Left lung (tissue), 14 donors: ENCODE measurements around the gene TIA1. TPM values are rescaled to one million over a fixed set of nuclear protein-coding genes. Genes with fewer than 3 reads are reported as not detected.
A peak's percentile ranks its signal among the peaks of the same experiment; 100 is the strongest.
"Not testable (repeated sequence)": the region's sequence is repeated elsewhere in the genome, so short reads cannot be mapped to it uniquely, and the experiment has no call there.

Experiments used
- ATAC-seq: fragments of 200-7000 bp; cut with Tn5 transposase; one replicate; pipeline ENCODE4 v1.9.1; 2020; ENCODE audit warnings: moderate library complexity
- DNase-seq, 4 donors: peaks; one replicate each; pipeline ENCODE4 v3.0.0-alpha.2; 2013 to 2020
- H3K27ac ChIP-seq, 2 donors: fragments of 200-600 bp; sonication (generic) in 1 of 2; one replicate each; pipeline versions ENCODE4 v1.5.0 to v1.8.0; 2020 to 2021
- H3K27me3 ChIP-seq, 2 donors: fragments of 200-600 bp; sonication (generic) in 1 of 2; one replicate each; pipeline versions ENCODE4 v1.5.0 to v1.8.0; 2020 to 2021
- H3K36me3 ChIP-seq, 2 donors: fragments of 200-600 bp; sonication (generic) in 1 of 2; one replicate each; pipeline versions ENCODE4 v1.5.0 to v1.8.0; 2020 to 2021
- H3K4me1 ChIP-seq, 2 donors: fragments of 200-600 bp; one replicate each; pipeline ENCODE4 v1.8.0; 2021
- H3K4me3 ChIP-seq, 2 donors: fragments of 200-600 bp; sonication (generic) in 1 of 2; one replicate each; pipeline versions ENCODE4 v1.5.0 to v1.8.0; 2020 to 2021; ENCODE audit warnings: mild to moderate bottlenecking in 1 of 2
- H3K9me3 ChIP-seq, 2 donors: fragments of 200-600 bp; sonication (generic) in 1 of 2; one replicate each; pipeline versions ENCODE4 v1.5.0 to v1.8.0; 2020 to 2021
- intact Hi-C, 2 donors: fragments of 100-400 bp; cut with DNase I; formaldehyde crosslinking; loops; one replicate each; pipeline versions ENCODE4 v1.11.2 to v1.14.2; 2022
- long read RNA-seq, 12 donors: library from polyadenylated mRNA in 2 of 12; unstranded in 2 of 12; transcript quantifications; one replicate each; pipeline ENCODE4 v2.0.0 and lab custom pipeline, GENCODE V29; 2019 to 2026
- polyA plus RNA-seq, 6 donors: library from polyadenylated mRNA; unstranded; fragments of 120-200 nt; gene quantifications; one replicate each; pipeline ENCODE4 v1.2.1, GENCODE V29; 2013; ENCODE audit not compliant: insufficient read length in 6 of 6
- total RNA-seq, 2 donors: library from RNA; stranded (reverse); fragmentation: NEBNext Ultra II Directional; extraction: Animal tissue kit (Norgen Biotek cat#: 25700); gene quantifications; one replicate each; pipeline ENCODE4 v1.2.1, GENCODE V29; 2021
- TF ChIP-seq, protein P1 (sequence below), 2 donors: fragments of 200-600 bp; sonication (generic) in 1 of 2; IDR thresholded peaks; one replicate each; pipeline versions ENCODE4 v1.5.0 to v1.8.0; 2021; ENCODE audit warnings: antibody characterized with exemption in 2 of 2
- donor health status: DM: no; HTN: yes; CAD: no.
- donor health status: DM: no; HTN: no; CAD: no.

TIA1 gene, protein sequence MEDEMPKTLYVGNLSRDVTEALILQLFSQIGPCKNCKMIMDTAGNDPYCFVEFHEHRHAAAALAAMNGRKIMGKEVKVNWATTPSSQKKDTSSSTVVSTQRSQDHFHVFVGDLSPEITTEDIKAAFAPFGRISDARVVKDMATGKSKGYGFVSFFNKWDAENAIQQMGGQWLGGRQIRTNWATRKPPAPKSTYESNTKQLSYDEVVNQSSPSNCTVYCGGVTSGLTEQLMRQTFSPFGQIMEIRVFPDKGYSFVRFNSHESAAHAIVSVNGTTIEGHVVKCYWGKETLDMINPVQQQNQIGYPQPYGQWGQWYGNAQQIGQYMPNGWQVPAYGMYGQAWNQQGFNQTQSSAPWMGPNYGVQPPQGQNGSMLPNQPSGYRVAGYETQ
- total RNA-seq: 100 to 1,000 TPM in 1 of 2 donors, 10 to 100 TPM in 1; 92.9 to 120 TPM
- 100 to 1,000 TPM; 463 to 639 (median 577) TPM for polyA plus RNA-seq
- long read RNA-seq, donor 1, full-length matches to known transcripts: 93 of 164 reads
- long read RNA-seq, donor 1, partial matches to known transcripts: 65 of 164 reads
- long read RNA-seq, donor 1, other reads (novel, unspliced or antisense): 6 of 164 reads
- long read RNA-seq, donor 2, full-length matches to known transcripts: 60 of 90 reads
- long read RNA-seq, donor 2, partial matches to known transcripts: 30 of 90 reads
- long read RNA-seq, donor 2, other reads (novel, unspliced or antisense): 0 of 90 reads
- long read RNA-seq, donor 3, full-length matches to known transcripts: 25 of 25 reads
- long read RNA-seq, donor 3, partial matches to known transcripts: 0 of 25 reads
- long read RNA-seq, donor 3, other reads (novel, unspliced or antisense): 0 of 25 reads
- long read RNA-seq, donor 4, full-length matches to known transcripts: 3 of 8 reads
- long read RNA-seq, donor 4, partial matches to known transcripts: 0 of 8 reads
- long read RNA-seq, donor 4, other reads (novel, unspliced or antisense): 5 of 8 reads
- long read RNA-seq, donor 5, full-length matches to known transcripts: 51 of 84 reads
- long read RNA-seq, donor 5, partial matches to known transcripts: 33 of 84 reads
- long read RNA-seq, donor 5, other reads (novel, unspliced or antisense): 0 of 84 reads
- long read RNA-seq, donor 6, full-length matches to known transcripts: 39 of 56 reads
- long read RNA-seq, donor 6, partial matches to known transcripts: 17 of 56 reads
- long read RNA-seq, donor 6, other reads (novel, unspliced or antisense): 0 of 56 reads
- long read RNA-seq, donor 7, full-length matches to known transcripts: 20 of 37 reads
- long read RNA-seq, donor 7, partial matches to known transcripts: 17 of 37 reads
- long read RNA-seq, donor 7, other reads (novel, unspliced or antisense): 0 of 37 reads
- long read RNA-seq, donor 8, full-length matches to known transcripts: 23 of 50 reads
- long read RNA-seq, donor 8, partial matches to known transcripts: 27 of 50 reads
- long read RNA-seq, donor 8, other reads (novel, unspliced or antisense): 0 of 50 reads
- long read RNA-seq, donor 9: 0 reads
- long read RNA-seq, donor 10, full-length matches to known transcripts: 1 of 2 reads
- long read RNA-seq, donor 10, partial matches to known transcripts: 0 of 2 reads
- long read RNA-seq, donor 10, other reads (novel, unspliced or antisense): 1 of 2 reads
- long read RNA-seq, donor 11, full-length matches to known transcripts: 29 of 29 reads
- long read RNA-seq, donor 11, partial matches to known transcripts: 0 of 29 reads
- long read RNA-seq, donor 11, other reads (novel, unspliced or antisense): 0 of 29 reads
- long read RNA-seq, donor 12, full-length matches to known transcripts: 31 of 51 reads
- long read RNA-seq, donor 12, partial matches to known transcripts: 20 of 51 reads
- long read RNA-seq, donor 12, other reads (novel, unspliced or antisense): 0 of 51 reads

DNA sequence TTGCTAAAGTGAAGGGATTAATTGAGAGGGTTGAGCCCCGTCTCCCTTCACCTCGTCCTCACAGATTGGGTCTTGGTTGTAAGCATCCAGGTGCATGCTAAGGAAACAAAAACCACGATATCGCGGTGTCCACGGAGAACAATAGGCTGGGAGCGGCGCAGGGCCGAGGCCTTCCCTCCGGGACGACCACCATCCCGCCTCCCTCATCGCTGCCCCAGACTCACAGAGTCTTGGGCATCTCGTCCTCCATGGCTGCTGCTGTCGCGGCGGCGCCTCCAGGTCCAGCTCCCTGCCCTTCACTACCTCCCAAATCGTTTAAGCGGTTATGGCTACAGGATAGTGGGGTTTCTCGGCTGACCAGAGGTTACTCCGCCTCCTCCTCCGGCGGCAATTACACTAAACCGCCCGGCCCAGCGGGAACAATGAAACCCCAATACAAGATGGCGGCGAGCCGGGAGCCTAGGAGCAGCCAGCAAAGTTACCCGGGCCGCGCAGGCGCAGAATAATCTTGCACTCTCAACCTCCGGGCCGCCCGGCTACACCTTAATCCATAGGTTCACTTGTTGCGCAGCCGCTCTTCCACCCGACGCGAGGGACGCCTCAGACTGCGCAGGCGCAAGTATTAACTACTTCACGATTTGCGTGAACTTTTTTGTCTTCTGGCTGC, at the start of gene TIA1:
Gene TIA1 (minus strand): TSS at position 448 of the 667 bp plus-strand sequence. CDS start 198 bp downstream, at position 250.
- H3K4me1 ChIP-seq: peaks cover 27 to 41% of the 10 kb centered on the region in 2 donors
- H3K4me3 ChIP-seq: peak within 1 kb of the TSS; percentile 47 to 77
- H3K27ac ChIP-seq: peak within 1 kb of the TSS; percentile 97 to 98
- TF ChIP-seq, protein P1, sequence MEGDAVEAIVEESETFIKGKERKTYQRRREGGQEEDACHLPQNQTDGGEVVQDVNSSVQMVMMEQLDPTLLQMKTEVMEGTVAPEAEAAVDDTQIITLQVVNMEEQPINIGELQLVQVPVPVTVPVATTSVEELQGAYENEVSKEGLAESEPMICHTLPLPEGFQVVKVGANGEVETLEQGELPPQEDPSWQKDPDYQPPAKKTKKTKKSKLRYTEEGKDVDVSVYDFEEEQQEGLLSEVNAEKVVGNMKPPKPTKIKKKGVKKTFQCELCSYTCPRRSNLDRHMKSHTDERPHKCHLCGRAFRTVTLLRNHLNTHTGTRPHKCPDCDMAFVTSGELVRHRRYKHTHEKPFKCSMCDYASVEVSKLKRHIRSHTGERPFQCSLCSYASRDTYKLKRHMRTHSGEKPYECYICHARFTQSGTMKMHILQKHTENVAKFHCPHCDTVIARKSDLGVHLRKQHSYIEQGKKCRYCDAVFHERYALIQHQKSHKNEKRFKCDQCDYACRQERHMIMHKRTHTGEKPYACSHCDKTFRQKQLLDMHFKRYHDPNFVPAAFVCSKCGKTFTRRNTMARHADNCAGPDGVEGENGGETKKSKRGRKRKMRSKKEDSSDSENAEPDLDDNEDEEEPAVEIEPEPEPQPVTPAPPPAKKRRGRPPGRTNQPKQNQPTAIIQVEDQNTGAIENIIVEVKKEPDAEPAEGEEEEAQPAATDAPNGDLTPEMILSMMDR (IDR thresholded peaks at IDR 0.05): no peak
- ATAC-seq (peak; percentile 98), DNase-seq (peak; percentile 98 to 99 (median 99))
- no peaks in the 10 kb centered on the region for H3K36me3 ChIP-seq
- no peaks in the 10 kb centered on the region for H3K9me3 ChIP-seq
- H3K27me3 ChIP-seq: no peaks in the 10 kb centered on the region
- intact Hi-C loops: no loop called here

DNA sequence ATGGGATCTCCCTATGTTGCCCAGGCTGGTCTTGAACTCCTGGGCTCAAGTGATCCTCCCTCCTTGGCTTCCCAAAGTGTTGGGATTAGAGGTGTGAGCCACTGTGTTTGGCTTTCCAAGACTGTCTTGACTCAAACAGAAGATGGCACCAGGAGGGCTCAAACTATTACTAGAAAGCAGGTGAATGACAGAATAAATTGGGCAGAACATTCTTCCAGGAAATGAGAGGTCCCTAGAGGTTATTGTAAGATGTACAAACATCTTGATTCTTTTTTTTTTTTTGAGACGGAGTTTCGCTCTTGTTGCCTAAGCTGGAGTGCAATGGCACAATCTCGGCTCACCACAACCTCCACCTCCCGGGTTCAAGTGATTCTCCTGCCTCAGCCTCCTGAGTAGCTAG, 49.4 kb upstream of the TIA1 start:
- H3K4me3 ChIP-seq, intact Hi-C loops, H3K27me3 ChIP-seq, ATAC-seq, H3K27ac ChIP-seq, H3K9me3 ChIP-seq, DNase-seq: not testable (repeated sequence)
- H3K36me3 ChIP-seq: peaks cover 0 to 42% of the 10 kb centered on the region in 2 donors
- peaks cover 3 to 22% of the 10 kb centered on the region in 2 donors for H3K4me1 ChIP-seq

DNA sequence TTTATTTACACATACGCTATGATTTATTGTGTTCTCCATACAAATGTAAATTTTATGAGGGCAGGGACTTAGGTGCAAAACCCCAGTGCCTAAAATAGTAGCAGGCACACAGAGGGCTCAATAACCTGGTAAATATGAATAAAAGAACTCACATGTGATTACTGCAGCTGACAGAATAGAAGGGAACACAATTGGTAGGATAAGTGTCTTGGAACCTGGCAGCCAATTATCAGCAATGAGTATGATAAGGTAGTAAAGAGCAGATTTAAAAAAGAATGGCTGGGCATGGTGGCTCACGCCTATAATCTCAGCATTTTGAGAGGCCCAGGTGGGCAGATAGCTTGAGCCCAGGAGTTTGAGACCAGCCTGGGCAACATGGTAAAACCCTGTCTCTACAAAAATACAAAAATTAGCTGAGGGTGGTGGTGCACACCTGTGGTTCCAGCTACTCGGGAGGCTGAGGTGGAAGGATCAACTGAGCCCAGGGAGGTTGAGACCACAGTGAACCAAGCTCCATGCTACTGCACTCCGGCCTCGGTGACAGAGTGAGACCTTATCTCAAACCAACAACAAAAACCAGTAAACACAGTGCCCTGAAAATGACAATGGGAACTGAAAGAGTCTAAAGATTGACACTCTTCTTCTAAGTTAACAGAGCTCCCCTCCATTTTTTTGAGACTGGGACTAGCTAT, 35.2 kb upstream of the TIA1 start:
- intact Hi-C loops: no loop called here

DNA sequence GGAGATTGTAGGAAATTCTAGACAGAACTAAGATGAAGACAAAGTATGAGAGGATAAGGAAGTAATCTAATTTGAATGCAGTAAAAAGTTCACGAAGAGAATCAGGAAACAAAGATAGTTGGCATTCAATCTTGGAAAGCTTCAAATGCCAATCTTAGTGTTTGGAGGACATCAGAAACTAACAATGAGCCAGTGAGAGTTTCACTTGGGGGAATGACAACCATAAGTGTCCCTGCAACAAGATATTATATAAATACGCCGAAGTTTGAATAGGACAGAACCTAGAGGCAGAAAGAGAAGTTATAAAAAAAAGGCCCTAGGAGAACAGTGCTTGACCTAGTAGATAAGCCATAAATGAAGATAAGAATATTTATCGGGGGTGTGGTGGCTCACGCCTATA, 34.0 kb upstream of the TIA1 start:
- intact Hi-C loops: no loop called here
- H3K36me3 ChIP-seq: peaks cover 0 to 98% of the 10 kb centered on the region in 2 donors
- H3K27me3 ChIP-seq: no peaks in the 10 kb centered on the region
- no peak overlapping the region for H3K4me3 ChIP-seq
- no peak for DNase-seq
- peaks cover 0 to 13% of the 10 kb centered on the region in 2 donors for H3K4me1 ChIP-seq
- no peaks in the 10 kb centered on the region for H3K9me3 ChIP-seq
- TF ChIP-seq, protein P1 (IDR thresholded peaks at IDR 0.05): no peak
- no peak for ATAC-seq
- H3K27ac ChIP-seq: no peak overlapping the region

More for the DNA sequence above, 35.2 kb upstream of the TIA1 start:
- H3K27ac ChIP-seq: no peak overlapping the region
- no peak overlapping the region for H3K4me3 ChIP-seq
- no peaks in the 10 kb centered on the region for H3K9me3 ChIP-seq
- no peak for DNase-seq
- ATAC-seq: no peak
- TF ChIP-seq, protein P1 (IDR thresholded peaks at IDR 0.05): no peak
- H3K4me1 ChIP-seq: peaks cover 0 to 13% of the 10 kb centered on the region in 2 donors
- no peaks in the 10 kb centered on the region for H3K27me3 ChIP-seq
- peaks cover 0 to 100% of the 10 kb centered on the region in 2 donors for H3K36me3 ChIP-seq
